GM18520 (cell line): ENCODE results near the gene FHIP1A.

Experiments
- ATAC-seq: cut with Tn5 transposase; IDR thresholded peaks from one replicate; pipeline ENCODE4 v1.9.1; 2021; ENCODE audit not compliant: unreplicated experiment

FHIP1A gene

DNA sequence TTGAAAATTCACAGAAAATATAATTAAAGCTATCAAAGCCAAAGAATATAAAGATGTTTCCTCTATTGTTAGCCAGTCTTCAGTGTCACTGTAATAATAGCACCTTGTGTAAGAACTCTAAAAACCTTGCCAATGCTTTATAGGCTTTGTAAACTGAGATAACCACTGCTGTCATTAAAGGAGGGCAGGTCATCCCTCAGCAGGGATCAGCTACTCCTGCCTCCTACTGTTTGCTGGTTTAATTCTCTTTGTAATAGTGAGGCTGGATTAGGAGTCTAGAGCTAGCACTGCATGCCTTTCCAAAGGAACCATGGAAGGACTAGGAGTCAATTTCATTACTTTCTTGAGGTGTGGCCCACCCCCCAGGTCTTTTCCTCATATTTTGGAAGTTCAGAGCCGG, 46.2 kb downstream of the FHIP1A start:
- no peak for ATAC-seq

DNA sequence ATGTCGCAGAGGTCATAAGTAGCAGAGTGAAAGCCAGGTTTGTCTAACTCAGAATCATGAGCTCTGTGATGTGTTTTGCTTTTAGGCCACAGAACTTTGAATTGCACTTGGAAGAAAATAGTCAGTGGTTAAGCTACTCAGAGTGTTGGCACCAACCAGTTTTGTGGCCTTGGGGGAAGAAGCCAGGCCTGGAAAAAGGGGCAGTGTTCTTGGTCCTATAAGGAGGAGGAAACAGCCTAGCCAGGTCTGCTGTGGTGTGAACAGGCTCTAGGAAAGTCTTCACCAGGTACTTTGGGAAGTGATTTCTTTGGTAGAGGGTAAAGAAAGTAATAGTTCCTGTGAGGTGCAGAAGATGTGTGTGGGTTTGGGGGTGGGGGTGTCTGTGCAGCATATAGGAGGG, 49.2 kb downstream of the FHIP1A start:
- ATAC-seq: no peak
